ENCODE data around the gene HK3.

The HK3 gene

GRCh38 chr5:176845392-176845713 lies 53.8 kb downstream of the HK3 start:
- H3K27me3 ChIP-seq (ENCODE audit: low read depth, low read length): no peaks in the 10 kb centered on the region
- H3K4me3 ChIP-seq (ENCODE audit: low read length): no peak overlapping the region
- no peak overlapping the region for H3K4me2 ChIP-seq (ENCODE audit: low read length)
- no peak for TF ChIP-seq EZH2phosphoT487 (IDR thresholded peaks at IDR 0.05; ENCODE audit: low read depth)
- TF ChIP-seq CTCF (IDR thresholded peaks at IDR 0.05; ENCODE audit: low read depth, low read length): no peak
- H3K9ac ChIP-seq (ENCODE audit: low read length): no peak overlapping the region
- no peaks in the 10 kb centered on the region for H3K9me3 ChIP-seq (ENCODE audit: insufficient read depth, low read length)
- H4K20me1 ChIP-seq (ENCODE audit: insufficient read depth, low read length): no peaks in the 10 kb centered on the region
- no peaks in the 10 kb centered on the region for H3K79me2 ChIP-seq (ENCODE audit: low read length)
- H3K4me1 ChIP-seq (ENCODE audit: low read length): no peaks in the 10 kb centered on the region
- no peak overlapping the region for H2AFZ ChIP-seq (ENCODE audit: low read depth, low read length)
- H3K27ac ChIP-seq (ENCODE audit: low read length): no peak overlapping the region
- no peaks in the 10 kb centered on the region for H3K36me3 ChIP-seq (replicated peaks; ENCODE audit: low read depth, low read length)

- H3K27ac ChIP-seq (ENCODE audit: low read length): no peak overlapping the region
- H4K20me1 ChIP-seq (ENCODE audit: insufficient read depth, low read length): no peaks in the 10 kb centered on the region
- no peaks in the 10 kb centered on the region for H3K79me2 ChIP-seq (ENCODE audit: low read length)
- H3K4me3 ChIP-seq (ENCODE audit: low read length): no peak overlapping the region
- no peak for TF ChIP-seq EZH2phosphoT487 (IDR thresholded peaks at IDR 0.05; ENCODE audit: low read depth)
- TF ChIP-seq CTCF (IDR thresholded peaks at IDR 0.05; ENCODE audit: low read depth, low read length): no peak
- no peak overlapping the region for H3K4me2 ChIP-seq (ENCODE audit: low read length)
- H2AFZ ChIP-seq (ENCODE audit: low read depth, low read length): no peak overlapping the region
- no peaks in the 10 kb centered on the region for H3K27me3 ChIP-seq (ENCODE audit: low read depth, low read length)
- no peak overlapping the region for H3K9ac ChIP-seq (ENCODE audit: low read length)
- no peaks in the 10 kb centered on the region for H3K9me3 ChIP-seq (ENCODE audit: insufficient read depth, low read length)
- no peaks in the 10 kb centered on the region for H3K4me1 ChIP-seq (ENCODE audit: low read length)
- no peaks in the 10 kb centered on the region for H3K36me3 ChIP-seq (replicated peaks; ENCODE audit: low read depth, low read length)
Measured at GRCh38 chr5:176844706-176845391, 54.3 kb downstream of the HK3 start.

GRCh38 chr5:176844281-176844680 lies 54.9 kb downstream of the HK3 start:
- no peak overlapping the region for H2AFZ ChIP-seq (ENCODE audit: low read depth, low read length)
- H4K20me1 ChIP-seq (ENCODE audit: insufficient read depth, low read length): no peaks in the 10 kb centered on the region
- no peak overlapping the region for H3K4me3 ChIP-seq (ENCODE audit: low read length)
- no peak overlapping the region for H3K4me2 ChIP-seq (ENCODE audit: low read length)
- H3K9ac ChIP-seq (ENCODE audit: low read length): no peak overlapping the region
- H3K9me3 ChIP-seq (ENCODE audit: insufficient read depth, low read length): no peaks in the 10 kb centered on the region
- H3K27me3 ChIP-seq (ENCODE audit: low read depth, low read length): no peaks in the 10 kb centered on the region
- H3K36me3 ChIP-seq (replicated peaks; ENCODE audit: low read depth, low read length): no peaks in the 10 kb centered on the region
- no peak for TF ChIP-seq CTCF (IDR thresholded peaks at IDR 0.05; ENCODE audit: low read depth, low read length)
- no peak for TF ChIP-seq EZH2phosphoT487 (IDR thresholded peaks at IDR 0.05; ENCODE audit: low read depth)
- no peaks in the 10 kb centered on the region for H3K79me2 ChIP-seq (ENCODE audit: low read length)
- H3K4me1 ChIP-seq (ENCODE audit: low read length): no peaks in the 10 kb centered on the region
- H3K27ac ChIP-seq (ENCODE audit: low read length): no peak overlapping the region

- Histone ChIP-seq H3K79me2 (ENCODE audit: low read length) (no peaks in the 10 kb centered on the region), H4K20me1 (ENCODE audit: insufficient read depth, low read length) (no peaks in the 10 kb centered on the region), H3K4me3 (ENCODE audit: low read length) (no peak overlapping the region), H3K36me3 (replicated peaks; ENCODE audit: low read depth, low read length) (no peaks in the 10 kb centered on the region), H3K27ac (ENCODE audit: low read length) (no peak overlapping the region), H3K9ac (ENCODE audit: low read length) (no peak overlapping the region), H3K4me2 (ENCODE audit: low read length) (no peak overlapping the region), H3K4me1 (ENCODE audit: low read length) (no peaks in the 10 kb centered on the region), H2AFZ (ENCODE audit: low read depth, low read length) (no peak overlapping the region), H3K27me3 (ENCODE audit: low read depth, low read length) (no peaks in the 10 kb centered on the region), H3K9me3 (ENCODE audit: insufficient read depth, low read length) (no peaks in the 10 kb centered on the region)
- TF ChIP-seq CTCF (IDR thresholded peaks at IDR 0.05; ENCODE audit: low read depth, low read length): no peak
- no peak for TF ChIP-seq EZH2phosphoT487 (IDR thresholded peaks at IDR 0.05; ENCODE audit: low read depth)
Measured at GRCh38 chr5:176843673-176844072, 55.5 kb downstream of the HK3 start.

All from OCI-LY3 (cell line).